ENCODE results near the gene LSM4. TPM values are rescaled to one million over a fixed set of nuclear protein-coding genes. Genes with fewer than 3 reads are reported as not detected.

The LSM4 gene
- total and polyA plus RNA-seq, 2 of the 13 experiments (the other 11 are each of a cell fraction or from before 2014, with no cell fraction given) = 65.8 to 166 TPM

- TF ChIP-seq AGO1 (IDR thresholded peaks at IDR 0.05; ENCODE audit: low read depth, low read length, poor library complexity, severe bottlenecking) = no peak
- TF ChIP-seq SKI (IDR thresholded peaks at IDR 0.05; ENCODE audit: partially characterized antibody) = no peak
- no peak for TF ChIP-seq E2F2 (CRISPR knock-in tag; IDR thresholded peaks at IDR 0.05; ENCODE audit: borderline replicate concordance)
- TF ChIP-seq ZNF792 (CRISPR knock-in tag; IDR thresholded peaks at IDR 0.05) = 0 out of 2 replicates have a peak, but pooled peaks have one; percentile 17
- TF ChIP-seq PREB (CRISPR knock-in tag; IDR thresholded peaks at IDR 0.05) = no peak
- TF ChIP-seq HCFC1 (IDR thresholded peaks at IDR 0.05; ENCODE audit: low read depth, low read length) = no peak
- peak; percentile 60 for TF ChIP-seq PATZ1 (CRISPR knock-in tag; IDR thresholded peaks at IDR 0.05)
- TF ChIP-seq MEIS2 (CRISPR knock-in tag; IDR thresholded peaks at IDR 0.05) = peak; percentile 94
- TF ChIP-seq KDM5B (CRISPR knock-in tag; IDR thresholded peaks at IDR 0.05; ENCODE audit: borderline replicate concordance) = no peak
- no peak for TF ChIP-seq ARID3A (IDR thresholded peaks at IDR 0.05; ENCODE audit: low read depth, low read length)
- TF ChIP-seq RFXANK (CRISPR knock-in tag; IDR thresholded peaks at IDR 0.05) = no peak
- no peak for TF ChIP-seq NR2F2 (IDR thresholded peaks at IDR 0.05; ENCODE audit: borderline replicate concordance, low read depth)
- TF ChIP-seq PLSCR1 (CRISPR knock-in tag; IDR thresholded peaks at IDR 0.05; ENCODE audit: borderline replicate concordance) = no peak
- no peak for TF ChIP-seq MED13 (CRISPR knock-in tag; IDR thresholded peaks at IDR 0.05)
- no peak for TF ChIP-seq ATF2 (CRISPR knock-in tag; IDR thresholded peaks at IDR 0.05)
- no peak for TF ChIP-seq ZNF552 (CRISPR knock-in tag; IDR thresholded peaks at IDR 0.05; ENCODE audit: borderline replicate concordance)
- TF ChIP-seq HMGA1 (CRISPR knock-in tag; conservative IDR thresholded peaks at IDR 0.05) = no peak
- no peak for TF ChIP-seq SATB2 (CRISPR knock-in tag; IDR thresholded peaks at IDR 0.05)
- TF ChIP-seq ZNF12 (CRISPR knock-in tag; IDR thresholded peaks at IDR 0.05) = no peak
- TF ChIP-seq ZFP36 (IDR thresholded peaks at IDR 0.05; ENCODE audit: borderline replicate concordance, low read depth, low read length, partially characterized antibody) = no peak
- TF ChIP-seq ZNF564 (CRISPR knock-in tag; IDR thresholded peaks at IDR 0.05) = no peak
- TF ChIP-seq SNAPC2 (CRISPR knock-in tag; IDR thresholded peaks at IDR 0.05) = no peak
- TF ChIP-seq NR2F1 (CRISPR knock-in tag; IDR thresholded peaks at IDR 0.05) = peak; percentile 20 to 26; a peak in 1 of 4 replicates
- TF ChIP-seq HNRNPL (IDR thresholded peaks at IDR 0.05; ENCODE audit: low read depth, low read length) = no peak
Measured at GRCh38 chr19:18282788-18283141, 40.1 kb downstream of the LSM4 start (continued).
